ENCODE measurements around the gene IGF1R.

DNA sequence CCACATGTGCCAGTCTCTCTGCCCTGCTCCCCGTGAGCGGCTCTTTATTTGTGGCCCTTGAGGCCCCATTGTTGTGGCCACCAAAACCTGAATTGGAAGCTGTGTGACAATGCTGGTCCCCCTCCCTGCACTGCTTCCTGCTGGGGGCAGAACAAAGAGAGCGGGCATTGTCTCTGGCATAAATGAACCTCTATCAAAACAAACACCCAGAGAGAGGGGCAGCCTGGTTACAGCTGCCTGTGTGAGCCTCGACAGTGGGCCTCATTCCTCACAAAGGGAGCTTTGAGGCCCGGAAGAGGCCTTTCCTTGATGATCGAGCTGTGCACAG, 152.9 kb downstream of the IGF1R start:
- no peak for TF ChIP-seq CTCF (IDR thresholded peaks at IDR 0.05)
- no peak for TF ChIP-seq POLR2AphosphoS5 (IDR thresholded peaks at IDR 0.05; ENCODE audit: insufficient read depth in 1 of 2, low read depth in 1 of 2)
- TF ChIP-seq POLR2A (IDR thresholded peaks at IDR 0.05), result no peak
